HG02884 (cell line): ENCODE results near the gene PLA2G4C.

Experiments
- ATAC-seq: cut with Tn5 transposase; IDR thresholded peaks from one replicate; pipeline ENCODE4 v1.9.1; 2021; ENCODE audit warnings: mild to moderate bottlenecking, moderate library complexity; ENCODE audit not compliant: unreplicated experiment

PLA2G4C gene

GRCh38 chr19:48110350-48110966 is at the start of gene PLA2G4C:
Gene PLA2G4C, minus strand, starts transcription at chr19:48110817. Its CDS starts 4,288 bp downstream, at chr19:48106529.
- ATAC-seq = no peak

GRCh38 chr19:48158210-48158790 is 47.7 kb upstream of the PLA2G4C start:
- no peak for ATAC-seq

GRCh38 chr19:48154003-48154402 is 43.4 kb upstream of the PLA2G4C start:
- ATAC-seq = no peak

- no peak for ATAC-seq
Measured at GRCh38 chr19:48152551-48152950, 41.9 kb upstream of the PLA2G4C start.

GRCh38 chr19:48149430-48149829 is 38.8 kb upstream of the PLA2G4C start:
- no peak for ATAC-seq

- no peak for ATAC-seq
Measured at GRCh38 chr19:48148576-48148975, 38.0 kb upstream of the PLA2G4C start.

GRCh38 chr19:48147597-48148175 is 37.1 kb upstream of the PLA2G4C start:
- ATAC-seq = no peak

- no peak for ATAC-seq
Measured at GRCh38 chr19:48139053-48139452, 28.4 kb upstream of the PLA2G4C start.

- no peak for ATAC-seq
Measured at GRCh38 chr19:48137411-48137810, 26.8 kb upstream of the PLA2G4C start.

- ATAC-seq = no peak
Measured at GRCh38 chr19:48136547-48136946, 25.9 kb upstream of the PLA2G4C start.

GRCh38 chr19:48135411-48135810 is 24.8 kb upstream of the PLA2G4C start:
- ATAC-seq = no peak

- no peak for ATAC-seq
Measured at GRCh38 chr19:48133094-48133493, 22.5 kb upstream of the PLA2G4C start.

- no peak for ATAC-seq
Measured at GRCh38 chr19:48127561-48127960, 16.9 kb upstream of the PLA2G4C start.

- no peak for ATAC-seq
Measured at GRCh38 chr19:48123907-48124651, 13.5 kb upstream of the PLA2G4C start.

- ATAC-seq = no peak
Measured at GRCh38 chr19:48122421-48122820, 11.8 kb upstream of the PLA2G4C start.

GRCh38 chr19:48121909-48122371 is 11.3 kb upstream of the PLA2G4C start:
- ATAC-seq = no peak

- no peak for ATAC-seq
Measured at GRCh38 chr19:48121066-48121465, 10.4 kb upstream of the PLA2G4C start.

GRCh38 chr19:48120505-48120904 is 9.9 kb upstream of the PLA2G4C start:
- ATAC-seq = no peak

- ATAC-seq = no peak
Measured at GRCh38 chr19:48118131-48118517, 7.5 kb upstream of the PLA2G4C start.

GRCh38 chr19:48117515-48118130 is 7.0 kb upstream of the PLA2G4C start:
- ATAC-seq = no peak

- ATAC-seq = no peak
Measured at GRCh38 chr19:48113190-48113917, 2.7 kb upstream of the PLA2G4C start.
